GM10248 (cell line): ENCODE measurements around the gene TNFAIP8.

Source experiments
- CTCF ChIA-PET: fragments of 300-600 bp; sonication (Branson Sonifier 250); formaldehyde crosslinking; extraction: SDS; loops from one replicate; lab custom pipeline; 2021; ENCODE audit warnings: antibody characterized with exemption; lab: Yijun Ruan, JAX
- POLR2A ChIA-PET: fragments of 350-650 bp; sonication (Branson Sonifier 250); formaldehyde crosslinking; extraction: SDS; loops from one replicate; lab custom pipeline; 2020; ENCODE audit warnings: antibody characterized with exemption; lab: Yijun Ruan, JAX
- DNase-seq: peaks from one replicate; pipeline ENCODE4 v3.0.0; 2012; ENCODE audit errors: extremely low spot score
- TF ChIP-seq, protein P1 (sequence below): IDR thresholded peaks from 2 replicates; pipeline ENCODE4 v1.5.1; 2012; ENCODE audit warnings: mild to moderate bottlenecking, low read depth; ENCODE audit errors: extremely low read depth, missing control alignments, control extremely low read depth

TNFAIP8 gene

DNA sequence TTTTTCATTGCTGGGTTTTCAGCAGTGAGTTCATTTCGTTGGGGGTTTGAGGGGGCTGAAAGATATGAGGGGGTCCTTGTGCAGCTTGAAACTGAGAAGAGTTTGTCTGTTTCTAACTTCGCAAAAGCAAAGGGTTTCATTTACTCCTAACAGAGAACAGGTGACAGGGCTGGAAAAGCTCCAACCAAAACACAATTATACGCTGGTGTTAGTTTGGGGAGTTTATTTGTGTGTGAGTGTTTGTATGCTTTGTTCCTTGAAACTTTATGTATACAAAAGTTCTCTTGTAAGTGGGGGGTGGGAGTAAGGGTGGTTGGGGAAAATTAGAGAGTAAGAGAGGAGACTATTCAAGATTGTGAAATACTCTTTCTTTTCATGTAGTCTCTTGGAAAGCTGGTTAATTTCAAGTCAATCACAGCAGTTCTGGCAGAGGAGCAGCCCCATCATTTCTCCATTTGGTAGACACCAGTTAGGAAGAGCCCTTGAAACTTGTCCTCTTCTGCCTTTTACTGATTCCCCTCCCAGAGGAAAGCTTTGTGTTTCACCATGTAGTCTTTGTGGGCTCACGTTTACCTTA is 881 bp downstream of the TNFAIP8 start:
- CTCF ChIA-PET = interaction anchor here (0.7 to 14.9 kb wide), 13 partner anchors 9 to 369 kb away, joined by 3 to 159 read pairs (median 4); partner anchors contain the start of gene DTWD2
- TF ChIP-seq, protein P1, sequence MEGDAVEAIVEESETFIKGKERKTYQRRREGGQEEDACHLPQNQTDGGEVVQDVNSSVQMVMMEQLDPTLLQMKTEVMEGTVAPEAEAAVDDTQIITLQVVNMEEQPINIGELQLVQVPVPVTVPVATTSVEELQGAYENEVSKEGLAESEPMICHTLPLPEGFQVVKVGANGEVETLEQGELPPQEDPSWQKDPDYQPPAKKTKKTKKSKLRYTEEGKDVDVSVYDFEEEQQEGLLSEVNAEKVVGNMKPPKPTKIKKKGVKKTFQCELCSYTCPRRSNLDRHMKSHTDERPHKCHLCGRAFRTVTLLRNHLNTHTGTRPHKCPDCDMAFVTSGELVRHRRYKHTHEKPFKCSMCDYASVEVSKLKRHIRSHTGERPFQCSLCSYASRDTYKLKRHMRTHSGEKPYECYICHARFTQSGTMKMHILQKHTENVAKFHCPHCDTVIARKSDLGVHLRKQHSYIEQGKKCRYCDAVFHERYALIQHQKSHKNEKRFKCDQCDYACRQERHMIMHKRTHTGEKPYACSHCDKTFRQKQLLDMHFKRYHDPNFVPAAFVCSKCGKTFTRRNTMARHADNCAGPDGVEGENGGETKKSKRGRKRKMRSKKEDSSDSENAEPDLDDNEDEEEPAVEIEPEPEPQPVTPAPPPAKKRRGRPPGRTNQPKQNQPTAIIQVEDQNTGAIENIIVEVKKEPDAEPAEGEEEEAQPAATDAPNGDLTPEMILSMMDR = no peak
- POLR2A ChIA-PET = interaction anchor here (0.6 to 1.5 kb wide), 3 partner anchors 20 to 26 kb away, joined by 3 to 7 read pairs (median 4); no protein-coding TSS in a partner anchor
- DNase-seq = no peak

DNA sequence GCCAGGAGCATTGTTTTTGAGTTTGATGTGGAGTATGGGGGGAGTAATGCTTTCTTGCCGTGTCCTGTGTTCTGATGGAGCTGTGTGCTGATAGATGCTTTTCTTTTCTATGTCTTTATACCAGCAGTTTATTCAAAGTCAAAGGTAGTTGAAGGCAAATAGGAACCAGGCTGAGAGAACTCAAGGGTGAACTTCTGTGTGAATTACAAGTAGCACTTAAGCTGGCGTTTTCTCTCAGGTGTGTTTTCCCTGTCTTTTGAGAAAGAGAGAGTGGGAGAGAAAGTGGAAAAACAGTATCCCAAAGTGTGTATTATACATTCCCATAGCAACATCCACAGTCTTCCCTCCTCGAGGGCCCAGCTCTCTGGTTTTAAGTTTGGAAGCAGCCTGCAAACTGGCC is 1.5 kb downstream of the TNFAIP8 start:
- TF ChIP-seq, protein P1 = no peak
- no peak for DNase-seq
- ChIA-PET CTCF (interaction anchor here (1.2 to 14.9 kb wide), 10 partner anchors 9 to 369 kb away, joined by 4 to 159 read pairs (median 10); partner anchors contain the start of gene DTWD2), POLR2A (interaction anchor here (0.6 to 1.5 kb wide), 4 partner anchors 20 to 305 kb away, joined by 3 to 7 read pairs (median 4); no protein-coding TSS in a partner anchor)

DNA sequence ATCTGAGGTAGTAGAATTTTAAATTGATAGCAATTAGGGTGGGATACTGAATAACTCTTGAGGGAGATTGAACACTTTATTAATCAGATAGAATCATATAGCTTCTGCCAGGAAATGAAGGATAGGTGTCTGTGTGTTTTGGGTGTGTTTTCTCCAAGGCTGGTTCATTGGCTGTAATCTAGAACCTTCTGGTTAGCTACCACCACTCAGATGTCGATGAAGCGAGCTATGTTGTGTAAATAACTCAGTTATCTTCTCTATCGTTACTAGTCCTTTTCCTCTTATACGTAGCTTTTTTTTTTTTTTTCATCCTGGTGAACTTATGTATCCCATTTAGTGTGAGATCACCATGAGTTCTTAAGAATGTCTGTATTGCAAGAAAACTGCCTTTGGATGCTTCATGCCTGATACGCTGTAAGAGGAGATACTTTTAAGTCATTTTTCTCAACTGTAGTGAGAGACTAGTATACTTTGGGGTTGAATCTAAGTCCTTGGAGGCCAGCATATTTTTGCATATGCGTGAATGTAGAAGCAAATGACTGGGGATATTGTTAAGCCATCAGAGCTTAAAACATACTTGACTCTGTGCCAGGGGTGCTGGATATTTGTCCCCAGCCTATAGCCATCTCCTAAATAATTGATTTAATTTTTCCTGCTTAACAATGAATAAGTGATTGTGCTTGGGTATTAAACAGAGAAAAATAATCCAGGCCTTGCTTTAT is 2.1 kb downstream of the TNFAIP8 start:
- TF ChIP-seq, protein P1 = no peak
- POLR2A ChIA-PET = interaction anchor here (0.6 to 1.5 kb wide), 4 partner anchors 21 to 305 kb away, joined by 3 to 7 read pairs (median 4); no protein-coding TSS in a partner anchor
- DNase-seq = no peak
- CTCF ChIA-PET = interaction anchor here (0.7 to 14.9 kb wide), 11 partner anchors 8 to 370 kb away, joined by 3 to 159 read pairs (median 8); partner anchors contain the start of gene DTWD2

DNA sequence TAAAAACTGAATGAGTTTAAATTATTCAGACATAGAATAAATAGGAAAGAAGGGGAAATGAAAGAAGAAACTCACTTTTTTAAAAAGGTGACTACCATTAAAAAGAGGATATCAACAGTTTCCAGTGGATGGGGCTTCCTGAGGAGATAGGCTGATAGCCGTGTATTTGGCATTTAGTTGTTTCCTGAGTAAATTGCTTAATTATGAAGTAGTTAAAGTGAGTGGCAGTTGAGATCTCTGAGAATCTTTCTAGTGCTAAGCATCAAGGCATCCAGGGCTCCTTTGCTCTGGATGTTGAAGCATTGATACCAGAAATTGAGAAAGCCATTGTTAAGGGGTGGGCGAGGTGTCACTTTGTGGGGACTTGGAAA is 2.7 kb downstream of the TNFAIP8 start:
- ChIA-PET CTCF (interaction anchor here (0.9 to 14.9 kb wide), 10 partner anchors 8 to 94 kb away, joined by 3 to 159 read pairs (median 10); no protein-coding TSS in a partner anchor), POLR2A (no interaction called here)
- DNase-seq = no peak
- TF ChIP-seq, protein P1 = no peak

GRCh38 chr5:119358901-119359603 is 3.2 kb downstream of the TNFAIP8 start:
- CTCF ChIA-PET = interaction anchor here (0.8 to 14.9 kb wide), 13 partner anchors 11 to 371 kb away, joined by 3 to 159 read pairs (median 4); partner anchors contain the start of gene DTWD2
- TF ChIP-seq, protein P1 = no peak
- DNase-seq = no peak
- POLR2A ChIA-PET = interaction anchor here (0.6 kb wide), 1 partner anchor 71 kb away, joined by 3 read pairs; no protein-coding TSS in a partner anchor
